Pancreas (tissue), 10 donors: Measurements from ENCODE around the gene MMP23B. TPM values are rescaled to one million over a fixed set of nuclear protein-coding genes. Genes with fewer than 3 reads are reported as not detected.

Experiments
- ATAC-seq, 4 donors: fragments of 200-7000 bp; cut with Tn5 transposase; one replicate each; pipeline versions ENCODE4 v1.8.0 to v1.9.1; 2020; ENCODE audit warnings: mild to moderate bottlenecking in 4 of 4, moderate library complexity in 4 of 4
- DNase-seq, 6 donors: peaks; one replicate each; pipeline ENCODE4 v3.0.0-alpha.2; 2020
- FAIRE-seq: peaks from 2 replicates; lab custom pipeline; 2012; peaks lifted over from hg19 to GRCh38; lab: Jason Lieb, UNC
- H3K27ac ChIP-seq, 4 donors: fragments of 200-600 bp; sonication (generic); 1 replicate in 3 of 4; 2 replicates in 1 of 4; pipeline versions ENCODE4 v1.5.0 to v1.8.0; 2020
- H3K27me3 ChIP-seq, 4 donors: fragments of 200-600 bp; one replicate each; pipeline ENCODE4 v1.8.0; 2021
- H3K36me3 ChIP-seq, 3 donors: fragments of 200-600 bp; sonication (generic) in 1 of 3; one replicate each; pipeline versions ENCODE4 v1.5.0 to v1.8.0; 2020 to 2021
- H3K4me1 ChIP-seq, 3 donors: fragments of 200-600 bp; one replicate each; pipeline ENCODE4 v1.8.0; 2021
- H3K4me3 ChIP-seq, 4 donors: fragments of 200-600 bp; sonication (generic) in 2 of 4; one replicate each; pipeline versions ENCODE4 v1.5.0 to v1.8.0; 2020 to 2021
- H3K9me3 ChIP-seq, 4 donors: fragments of 200-600 bp; one replicate each; pipeline ENCODE4 v1.8.0; 2021
- WGBS, 2 donors: extraction: QIAGEN DNeasy Blood & Tissue Kit; methylation state at CpG; one replicate each; pipeline ENCODE4 v1.1.7; 2013; 5-methylcytosine and 5-hydroxymethylcytosine counted together
- intact Hi-C, 3 donors: fragments of 100-400 bp; cut with DNase I; formaldehyde crosslinking; loops; one replicate each; pipeline versions ENCODE4 v1.11.1 to v1.14.2; 2022
- polyA plus RNA-seq, 2 donors: library from polyadenylated mRNA; stranded (reverse); fragments of 200-250 nt; gene quantifications; one replicate each; pipeline ENCODE4 v1.2.3, GENCODE V29; 2013
- total RNA-seq, 6 donors: library from RNA; stranded (reverse); fragmentation: NEBNext Ultra II Directional in 4 of 6; extraction: Animal tissue kit (Norgen Biotek cat#: 25700) in 4 of 6; gene quantifications; one replicate each; pipeline versions ENCODE4 v1.2.1 to v1.2.4, GENCODE V29; 2021 to 2023
- TF ChIP-seq, protein P1 (sequence below), 4 donors: fragments of 200-600 bp; sonication (generic) in 3 of 4; IDR thresholded peaks; one replicate each; pipeline versions ENCODE4 v1.5.0 to v1.8.0; 2021; ENCODE audit warnings: antibody characterized with exemption in 4 of 4
- donor health status: healthy with polysubstance abuse.
- donor health status: DM: no; HTN: no; CAD: no; lungs with moderate emphysema.
- donor health status: DM: no; HTN: no; CAD: no.
- donor health status: control.
- donor health status: control.
- donor health status: Bipolar disorder and iron deficiency.
- donor health status: DM: yes; HTN: yes; CAD: no.
- donor health status: DM: no; HTN: no; CAD: no.
- donor health status: DM: no; HTN: no; CAD: no.
- donor health status: DM: yes; HTN: yes; CAD: no.

MMP23B gene
- total and polyA plus RNA-seq, 8 donors: 0.46 to 12.3 (median 1.6) TPM

DNA sequence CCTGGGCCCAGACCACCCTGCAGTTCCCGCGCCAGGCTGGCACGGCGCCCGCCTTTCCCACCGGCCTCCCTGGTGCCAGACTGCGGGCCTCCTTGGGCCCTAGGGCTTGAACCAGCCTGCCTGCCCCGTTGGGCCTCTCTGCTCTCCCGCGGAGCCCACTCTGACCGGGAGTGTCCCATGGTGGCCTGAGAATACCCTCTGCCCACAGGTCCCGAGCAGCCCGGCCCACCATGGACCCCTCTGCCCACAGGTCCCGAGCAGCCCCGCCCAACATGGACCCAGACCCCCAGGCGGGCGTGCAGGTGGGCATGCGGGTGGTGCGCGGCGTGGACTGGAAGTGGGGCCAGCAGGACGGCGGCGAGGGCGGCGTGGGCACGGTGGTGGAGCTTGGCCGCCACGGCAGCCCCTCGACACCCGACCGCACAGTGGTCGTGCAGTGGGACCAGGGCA, 8.8 kb upstream of the MMP23B start:
- Histone ChIP-seq H3K36me3 (peaks cover 0 to 4% (median 0%) of the 10 kb centered on the region in 3 donors), H3K27ac (no peak overlapping the region), H3K4me1 (no peaks in the 10 kb centered on the region), H3K9me3 (no peaks in the 10 kb centered on the region), H3K27me3 (no peaks in the 10 kb centered on the region), H3K4me3 (no peak overlapping the region)
- ATAC-seq: no peak
- FAIRE-seq: no peak
- intact Hi-C loops: no loop called here
- DNase-seq: peak in 2 of 6 donors; percentile 35 to 72
- 94% methylated on average over 29 to 33 of the region's 33 CpGs for WGBS, 2 donors
- TF ChIP-seq, protein P1, sequence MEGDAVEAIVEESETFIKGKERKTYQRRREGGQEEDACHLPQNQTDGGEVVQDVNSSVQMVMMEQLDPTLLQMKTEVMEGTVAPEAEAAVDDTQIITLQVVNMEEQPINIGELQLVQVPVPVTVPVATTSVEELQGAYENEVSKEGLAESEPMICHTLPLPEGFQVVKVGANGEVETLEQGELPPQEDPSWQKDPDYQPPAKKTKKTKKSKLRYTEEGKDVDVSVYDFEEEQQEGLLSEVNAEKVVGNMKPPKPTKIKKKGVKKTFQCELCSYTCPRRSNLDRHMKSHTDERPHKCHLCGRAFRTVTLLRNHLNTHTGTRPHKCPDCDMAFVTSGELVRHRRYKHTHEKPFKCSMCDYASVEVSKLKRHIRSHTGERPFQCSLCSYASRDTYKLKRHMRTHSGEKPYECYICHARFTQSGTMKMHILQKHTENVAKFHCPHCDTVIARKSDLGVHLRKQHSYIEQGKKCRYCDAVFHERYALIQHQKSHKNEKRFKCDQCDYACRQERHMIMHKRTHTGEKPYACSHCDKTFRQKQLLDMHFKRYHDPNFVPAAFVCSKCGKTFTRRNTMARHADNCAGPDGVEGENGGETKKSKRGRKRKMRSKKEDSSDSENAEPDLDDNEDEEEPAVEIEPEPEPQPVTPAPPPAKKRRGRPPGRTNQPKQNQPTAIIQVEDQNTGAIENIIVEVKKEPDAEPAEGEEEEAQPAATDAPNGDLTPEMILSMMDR (IDR thresholded peaks at IDR 0.05): no peak

DNA sequence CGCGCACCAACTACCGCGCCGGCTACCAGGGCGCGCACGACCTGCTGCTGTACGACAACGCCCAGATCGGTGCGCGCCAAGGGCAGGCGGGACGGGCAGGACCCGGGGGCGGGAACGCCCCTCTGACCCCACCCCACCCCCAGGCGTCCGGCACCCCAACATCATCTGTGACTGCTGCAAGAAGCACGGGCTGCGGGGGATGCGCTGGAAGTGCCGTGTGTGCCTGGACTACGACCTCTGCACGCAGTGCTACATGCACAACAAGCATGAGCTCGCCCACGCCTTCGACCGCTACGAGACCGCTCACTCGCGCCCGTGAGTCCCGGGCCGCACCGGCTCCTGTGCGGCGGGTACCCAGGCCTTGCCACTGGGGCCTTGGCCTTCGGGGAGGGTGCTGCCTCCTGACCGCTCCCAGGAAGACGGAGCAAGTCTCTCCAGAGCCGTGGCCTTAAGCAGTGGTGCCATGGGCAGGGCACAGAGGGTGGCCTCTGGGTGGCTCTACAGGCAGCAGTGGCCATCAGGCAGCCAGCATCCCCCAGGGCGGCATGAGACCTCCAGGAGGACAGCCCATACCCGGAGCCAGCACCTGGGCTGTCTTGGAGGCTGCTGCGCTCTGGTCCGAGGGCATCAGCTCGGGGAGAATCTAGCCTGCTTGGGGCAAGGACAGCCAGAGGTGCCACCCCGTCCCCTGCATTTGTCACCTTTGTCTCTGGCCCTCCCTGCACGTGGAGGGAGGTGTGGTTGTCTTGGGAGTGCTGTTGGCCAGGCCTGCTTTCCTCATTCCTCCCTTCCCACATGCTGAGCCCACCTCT, 8.1 kb upstream of the MMP23B start:
- TF ChIP-seq, protein P1 (IDR thresholded peaks at IDR 0.05): no peak
- ATAC-seq (no peak), FAIRE-seq (no peak), DNase-seq (peak in 3 of 6 donors; percentile 30 to 72 (median 58))
- Histone ChIP-seq H3K4me3 (no peak overlapping the region), H3K9me3 (no peaks in the 10 kb centered on the region), H3K27ac (no peak overlapping the region), H3K27me3 (no peaks in the 10 kb centered on the region), H3K4me1 (no peaks in the 10 kb centered on the region), H3K36me3 (peaks cover 0 to 6% (median 0%) of the 10 kb centered on the region in 3 donors)
- intact Hi-C loops: no loop called here
- 93 to 95% methylated on average over 43 to 51 of the region's 51 CpGs for WGBS, 2 donors

DNA sequence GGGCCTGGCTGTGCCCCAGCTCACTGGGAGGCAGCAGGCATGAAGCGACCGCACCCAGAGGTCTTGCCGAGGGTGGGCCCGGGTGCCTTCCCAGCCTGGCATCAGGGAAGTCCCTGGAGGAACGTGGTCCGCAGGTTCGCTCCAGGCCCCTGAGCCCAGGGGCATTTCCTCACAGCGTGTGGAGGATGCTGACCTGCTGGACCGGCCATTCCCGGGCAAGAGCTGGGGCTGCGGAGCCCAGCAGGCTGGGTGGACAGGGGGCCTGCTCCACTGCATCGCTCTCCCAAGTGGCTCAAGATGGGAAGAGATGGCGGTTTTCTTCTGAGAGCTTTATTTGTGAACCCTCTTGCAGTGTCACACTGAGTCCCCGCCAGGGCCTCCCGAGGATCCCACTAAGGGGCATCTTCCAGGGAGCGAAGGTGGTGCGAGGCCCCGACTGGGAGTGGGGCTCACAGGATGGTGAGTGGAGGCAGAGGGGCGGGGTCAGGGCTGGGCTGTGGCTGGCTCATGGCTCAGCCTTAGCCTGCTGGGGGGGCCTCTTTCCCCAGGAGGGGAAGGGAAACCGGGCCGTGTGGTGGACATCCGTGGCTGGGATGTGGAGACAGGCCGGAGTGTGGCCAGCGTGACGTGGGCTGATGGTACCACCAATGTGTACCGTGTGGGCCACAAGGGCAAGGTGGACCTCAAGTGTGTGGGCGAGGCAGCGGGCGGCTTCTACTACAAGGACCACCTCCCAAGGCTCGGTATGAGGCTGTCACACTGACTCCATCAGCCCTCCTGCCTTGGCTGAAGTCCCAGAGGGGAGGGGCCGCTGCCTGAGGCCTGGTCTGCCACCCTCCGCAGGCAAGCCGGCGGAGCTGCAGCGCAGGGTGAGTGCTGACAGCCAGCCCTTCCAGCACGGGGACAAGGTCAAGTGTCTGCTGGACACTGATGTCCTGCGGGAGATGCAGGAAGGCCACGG, 7.2 kb upstream of the MMP23B start:
- Histone ChIP-seq H3K27ac (no peak overlapping the region), H3K9me3 (no peaks in the 10 kb centered on the region), H3K4me1 (no peaks in the 10 kb centered on the region), H3K27me3 (no peaks in the 10 kb centered on the region), H3K36me3 (peaks cover 0 to 6% (median 0%) of the 10 kb centered on the region in 3 donors), H3K4me3 (no peak overlapping the region)
- intact Hi-C loops: no loop called here
- 87% methylated on average over 38 of the region's 38 CpGs for WGBS, 2 donors
- FAIRE-seq (no peak), ATAC-seq (no peak), DNase-seq (peak in 2 of 6 donors; percentile 40 to 77)
- TF ChIP-seq, protein P1 (IDR thresholded peaks at IDR 0.05): no peak

DNA sequence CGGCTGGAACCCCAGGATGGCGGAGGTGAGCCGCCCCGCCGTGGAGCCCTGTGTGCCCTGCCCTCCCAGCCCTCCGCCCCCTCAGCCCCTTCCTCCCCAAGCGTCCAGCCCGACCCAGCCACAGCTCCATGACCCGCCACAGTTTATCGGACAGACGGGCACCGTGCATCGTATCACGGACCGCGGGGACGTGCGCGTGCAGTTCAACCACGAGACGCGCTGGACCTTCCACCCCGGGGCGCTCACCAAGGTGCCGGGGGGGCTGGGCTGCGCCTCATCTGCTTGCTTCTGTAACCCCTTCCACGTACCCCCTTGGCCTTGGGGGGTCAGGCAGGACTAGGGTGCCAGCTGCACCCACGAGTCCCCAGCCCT, 6.6 kb upstream of the MMP23B start:
- no peak overlapping the region for H3K27ac ChIP-seq
- FAIRE-seq (no peak), DNase-seq (peak in 1 of 6 donors; percentile 78), ATAC-seq (no peak)
- intact Hi-C loops: no loop called here
- H3K4me1 ChIP-seq: no peaks in the 10 kb centered on the region
- no peaks in the 10 kb centered on the region for H3K9me3 ChIP-seq
- H3K36me3 ChIP-seq: peaks cover 0 to 6% (median 0%) of the 10 kb centered on the region in 3 donors
- no peak overlapping the region for H3K4me3 ChIP-seq
- 90 to 94% methylated on average over 21 to 28 of the region's 28 CpGs for WGBS, 2 donors
- no peaks in the 10 kb centered on the region for H3K27me3 ChIP-seq
- TF ChIP-seq, protein P1 (IDR thresholded peaks at IDR 0.05): no peak
